HL-60 (cell line): ENCODE data around the gene CLIC1.

ENCODE experiments used
- DNase-seq, 2 experiments: peaks; one replicate each; pipeline ENCODE4 v3.0.0-alpha.2; 2010 to 2020; ENCODE audit warnings: low read depth in 1 of 2, low spot score in 1 of 2
- H3K27ac ChIP-seq: fragments of 250-450 bp; sonication (Bioruptor Pico); replicated peaks from 2 replicates; pipeline ENCODE4 v1.5.1; 2020; ENCODE audit warnings: mild to moderate bottlenecking, moderate library complexity
- H3K27me3 ChIP-seq: fragments of 250-450 bp; sonication (Bioruptor Pico); 2 replicates; pipeline ENCODE4 v1.5.1; 2021; ENCODE audit warnings: mild to moderate bottlenecking, moderate library complexity; ENCODE audit not compliant: insufficient read depth, poor library complexity, severe bottlenecking
- H3K4me3 ChIP-seq: replicated peaks from 2 replicates; pipeline ENCODE4 v1.5.1; 2011; ENCODE audit warnings: mild to moderate bottlenecking, control low read depth, low read length; ENCODE audit not compliant: insufficient read depth
- CTCF ChIP-seq: IDR thresholded peaks from one replicate; pipeline ENCODE4 v1.5.1; 2011; ENCODE audit warnings: low read length, control low read depth, inconsistent platforms; ENCODE audit not compliant: insufficient read depth
- GABPA ChIP-seq: IDR thresholded peaks from 2 replicates; pipeline ENCODE4 v1.6.1; 2012; ENCODE audit warnings: low read depth
- POLR2AphosphoS5 ChIP-seq: IDR thresholded peaks from 2 replicates; pipeline ENCODE4 v1.6.1; 2012; ENCODE audit warnings: low read depth
- REST ChIP-seq: IDR thresholded peaks from 2 replicates; pipeline ENCODE4 v1.6.1; 2012; ENCODE audit warnings: low read depth; ENCODE audit not compliant: insufficient replicate concordance
- SPI1 ChIP-seq: IDR thresholded peaks from 2 replicates; pipeline ENCODE4 v1.6.1; 2012; ENCODE audit warnings: low read depth, mild to moderate bottlenecking, borderline replicate concordance

Gene CLIC1

GRCh38 chr6:31763619-31763940 is 27.2 kb upstream of the CLIC1 start:
- no peak for DNase-seq
- no peak overlapping the region for H3K27ac ChIP-seq

GRCh38 chr6:31762878-31763618 is 26.7 kb upstream of the CLIC1 start:
- H3K27ac ChIP-seq: no peak overlapping the region
- no peaks in the 10 kb centered on the region for H3K27me3 ChIP-seq
- DNase-seq: no peak
- TF ChIP-seq CTCF (no peak), POLR2AphosphoS5 (no peak), SPI1 (no peak), REST (no peak), GABPA (no peak)
- H3K4me3 ChIP-seq: no peak overlapping the region

More at GRCh38 chr6:31763619-31763940, 27.2 kb upstream of the CLIC1 start:
- Histone ChIP-seq H3K27me3 (no peaks in the 10 kb centered on the region), H3K4me3 (no peak overlapping the region)
- TF ChIP-seq CTCF (no peak), POLR2AphosphoS5 (no peak), GABPA (no peak), SPI1 (no peak), REST (no peak)

GRCh38 chr6:31762356-31762755 is 26.0 kb upstream of the CLIC1 start, which contains the start of gene SAPCD1:
Gene SAPCD1 (plus strand): TSS chr6:31762656. CDS start chr6:31763055, 399 bp downstream.
- no peak within 1 kb of the TSS for H3K27ac ChIP-seq
- H3K4me3 ChIP-seq: no peak within 1 kb of the TSS
- DNase-seq: no peak
- no peaks in the 10 kb centered on the region for H3K27me3 ChIP-seq
- TF ChIP-seq SPI1: no peak
- TF ChIP-seq GABPA: no peak
- no peak for TF ChIP-seq CTCF
- no peak for TF ChIP-seq REST
- TF ChIP-seq POLR2AphosphoS5: no peak
